Measurements from ENCODE around the gene ACIN1.

Gene ACIN1

GRCh38 chr14:23129759-23130316 is 34.9 kb upstream of the ACIN1 start:
- no peak for TF ChIP-seq CTCF (conservative IDR thresholded peaks at IDR 0.05; ENCODE audit: low read depth, low read length)
- H3K4me3 ChIP-seq (ENCODE audit: low read length), result no peak overlapping the region
- no peak for DNase-seq (ENCODE audit: low read depth)

- DNase-seq (ENCODE audit: low read depth), result no peak
- H3K4me3 ChIP-seq (ENCODE audit: low read length), result no peak overlapping the region
- no peak for TF ChIP-seq CTCF (conservative IDR thresholded peaks at IDR 0.05; ENCODE audit: low read depth, low read length)
Observed at GRCh38 chr14:23128969-23129758, 34.2 kb upstream of the ACIN1 start.

- TF ChIP-seq CTCF (conservative IDR thresholded peaks at IDR 0.05; ENCODE audit: low read depth, low read length), result no peak
- no peak overlapping the region for H3K4me3 ChIP-seq (ENCODE audit: low read length)
- no peak for DNase-seq (ENCODE audit: low read depth)
Observed at GRCh38 chr14:23127861-23128260, 32.9 kb upstream of the ACIN1 start.

GRCh38 chr14:23126548-23127278 is 31.8 kb upstream of the ACIN1 start:
- no peak for TF ChIP-seq CTCF (conservative IDR thresholded peaks at IDR 0.05; ENCODE audit: low read depth, low read length)
- DNase-seq (ENCODE audit: low read depth), result no peak
- no peak overlapping the region for H3K4me3 ChIP-seq (ENCODE audit: low read length)

GRCh38 chr14:23125933-23126524 is 31.1 kb upstream of the ACIN1 start:
- no peak overlapping the region for H3K4me3 ChIP-seq (ENCODE audit: low read length)
- no peak for DNase-seq (ENCODE audit: low read depth)
- no peak for TF ChIP-seq CTCF (conservative IDR thresholded peaks at IDR 0.05; ENCODE audit: low read depth, low read length)

- H3K4me3 ChIP-seq (ENCODE audit: low read length), result no peak overlapping the region
- TF ChIP-seq CTCF (conservative IDR thresholded peaks at IDR 0.05; ENCODE audit: low read depth, low read length), result no peak
- DNase-seq (ENCODE audit: low read depth), result no peak
Observed at GRCh38 chr14:23125011-23125410, 30.1 kb upstream of the ACIN1 start.

All from retinal pigment epithelial cell (primary cell).